ENCODE data around the gene NF1.
"Not testable (repeated sequence)": the region's sequence is repeated elsewhere in the genome, so short reads cannot be mapped to it uniquely, and the experiment has no call there.

NF1 gene

GRCh38 chr17:31251105-31251969 lies 156.6 kb downstream of the NF1 start:
- no peak for DNase-seq (ENCODE audit: low read depth in 2 of 2, low spot score in 1 of 2)

- DNase-seq (ENCODE audit: low read depth in 2 of 2, low spot score in 1 of 2), result no peak
Observed at GRCh38 chr17:31251970-31252328, 157.2 kb downstream of the NF1 start.

GRCh38 chr17:31252741-31253140 lies 158.0 kb downstream of the NF1 start:
- no peak for DNase-seq (ENCODE audit: low read depth in 2 of 2, low spot score in 1 of 2)

GRCh38 chr17:31254654-31255053 lies 159.9 kb downstream of the NF1 start:
- no peak for DNase-seq (ENCODE audit: low read depth in 2 of 2, low spot score in 1 of 2)

- no peak for DNase-seq (ENCODE audit: low read depth in 2 of 2, low spot score in 1 of 2)
Observed at GRCh38 chr17:31256936-31257335, 162.2 kb downstream of the NF1 start.

- no peak for DNase-seq (ENCODE audit: low read depth in 2 of 2, low spot score in 1 of 2)
Observed at GRCh38 chr17:31260151-31260550, 165.4 kb downstream of the NF1 start.

- no peak for DNase-seq (ENCODE audit: low read depth in 2 of 2, low spot score in 1 of 2)
Observed at GRCh38 chr17:31261601-31262000, 166.8 kb downstream of the NF1 start.

- not testable (repeated sequence) for DNase-seq (ENCODE audit: low read depth in 2 of 2, low spot score in 1 of 2)
Observed at GRCh38 chr17:31262923-31263322, 168.1 kb downstream of the NF1 start.

GRCh38 chr17:31266042-31266441 lies 171.3 kb downstream of the NF1 start:
- no peak for DNase-seq (ENCODE audit: low read depth in 2 of 2, low spot score in 1 of 2)

GRCh38 chr17:31269036-31269577 lies 174.3 kb downstream of the NF1 start:
- DNase-seq (ENCODE audit: low read depth in 2 of 2, low spot score in 1 of 2), result no peak

- DNase-seq (ENCODE audit: low read depth in 2 of 2, low spot score in 1 of 2), result no peak
Observed at GRCh38 chr17:31269578-31269983, 174.8 kb downstream of the NF1 start.

- DNase-seq (ENCODE audit: low read depth in 2 of 2, low spot score in 1 of 2), result no peak
Observed at GRCh38 chr17:31272236-31272635, 177.5 kb downstream of the NF1 start.

GRCh38 chr17:31272803-31273202 lies 178.0 kb downstream of the NF1 start:
- no peak for DNase-seq (ENCODE audit: low read depth in 2 of 2, low spot score in 1 of 2)

GRCh38 chr17:31273516-31273915 lies 178.7 kb downstream of the NF1 start:
- DNase-seq (ENCODE audit: low read depth in 2 of 2, low spot score in 1 of 2), result no peak

GRCh38 chr17:31274252-31274651 lies 179.5 kb downstream of the NF1 start:
- no peak for DNase-seq (ENCODE audit: low read depth in 2 of 2, low spot score in 1 of 2)

- DNase-seq (ENCODE audit: low read depth in 2 of 2, low spot score in 1 of 2), result no peak
Observed at GRCh38 chr17:31275116-31275515, 180.3 kb downstream of the NF1 start.

GRCh38 chr17:31279401-31279800 lies 184.6 kb downstream of the NF1 start:
- no peak for DNase-seq (ENCODE audit: low read depth in 2 of 2, low spot score in 1 of 2)

GRCh38 chr17:31281061-31281460 lies 186.3 kb downstream of the NF1 start:
- DNase-seq (ENCODE audit: low read depth in 2 of 2, low spot score in 1 of 2), result no peak

GRCh38 chr17:31283841-31284240 lies 189.1 kb downstream of the NF1 start:
- DNase-seq (ENCODE audit: low read depth in 2 of 2, low spot score in 1 of 2), result no peak

- DNase-seq (ENCODE audit: low read depth in 2 of 2, low spot score in 1 of 2), result no peak
Observed at GRCh38 chr17:31286587-31286986, 191.8 kb downstream of the NF1 start.

GRCh38 chr17:31287932-31288331 lies 193.2 kb downstream of the NF1 start:
- not testable (repeated sequence) for DNase-seq (ENCODE audit: low read depth in 2 of 2, low spot score in 1 of 2)

- DNase-seq (ENCODE audit: low read depth in 2 of 2, low spot score in 1 of 2), result no peak
Observed at GRCh38 chr17:31289790-31290189, 195.0 kb downstream of the NF1 start.

GRCh38 chr17:31291820-31292219 lies 197.0 kb downstream of the NF1 start:
- DNase-seq (ENCODE audit: low read depth in 2 of 2, low spot score in 1 of 2), result no peak
